Kidney epithelial cell (primary cell): Measurements from ENCODE around the gene FBXL22. TPM values are rescaled to one million over a fixed set of nuclear protein-coding genes. Genes with fewer than 3 reads are reported as not detected.

ENCODE experiments used
- DNase-seq: peaks from one replicate; pipeline ENCODE4 v3.0.0-alpha.2; 2010; ENCODE audit warnings: low read depth
- H3K27me3 ChIP-seq: 2 replicates; pipeline ENCODE4 v1.6.0; 2011; ENCODE audit warnings: low read length; ENCODE audit not compliant: control insufficient read depth, insufficient read depth
- H3K36me3 ChIP-seq: 2 replicates; pipeline ENCODE4 v1.5.1; 2011; ENCODE audit warnings: low read length; ENCODE audit not compliant: control insufficient read depth, insufficient read depth
- H3K4me3 ChIP-seq: 2 replicates; pipeline ENCODE4 v1.5.1; 2011; ENCODE audit warnings: low read depth, mild to moderate bottlenecking, control low read depth, low read length
- total RNA-seq: library from RNA; depleted of rRNA; stranded (reverse); fragments of >200 nt; gene quantifications from 2 replicates; pipeline ENCODE4 v1.2.3, GENCODE V29; 2015
- TF ChIP-seq, protein P1 (sequence below): IDR thresholded peaks from 2 replicates; pipeline ENCODE4 v1.5.1; 2011; ENCODE audit warnings: mild to moderate bottlenecking, moderate library complexity, low read length, control low read depth, inconsistent platforms; ENCODE audit not compliant: insufficient read depth, poor library complexity, severe bottlenecking

Gene FBXL22
- total RNA-seq, 1 donor from 2014 or later: 0.21 TPM

DNA sequence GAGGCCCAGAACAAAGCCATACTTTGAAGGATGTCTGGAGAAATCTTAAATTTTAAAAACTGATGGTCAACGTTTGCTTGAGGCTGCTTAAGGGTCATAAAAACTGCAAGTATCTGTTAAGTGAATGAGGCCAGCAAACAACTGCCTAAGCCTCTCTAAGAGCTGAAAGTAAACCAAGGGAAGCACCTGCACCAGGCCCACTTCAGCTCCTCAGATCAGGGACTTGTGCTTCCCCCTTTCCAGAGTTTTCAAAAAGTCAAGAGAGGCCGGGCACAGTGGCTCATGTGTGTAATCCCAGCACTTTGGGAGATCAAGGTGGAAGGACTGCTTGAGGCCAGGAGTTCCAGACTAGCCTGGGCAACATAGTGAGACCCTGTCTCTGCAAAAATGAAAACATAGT lies 9.1 kb downstream of the FBXL22 start:
- H3K4me3 ChIP-seq: no peak overlapping the region

GRCh38 chr15:63608989-63609388 lies 11.8 kb downstream of the FBXL22 start:
- Histone ChIP-seq H3K27me3 (no peaks in the 10 kb centered on the region), H3K4me3 (no peak overlapping the region), H3K36me3 (no peaks in the 10 kb centered on the region)
- no peak for DNase-seq
- TF ChIP-seq, protein P1, sequence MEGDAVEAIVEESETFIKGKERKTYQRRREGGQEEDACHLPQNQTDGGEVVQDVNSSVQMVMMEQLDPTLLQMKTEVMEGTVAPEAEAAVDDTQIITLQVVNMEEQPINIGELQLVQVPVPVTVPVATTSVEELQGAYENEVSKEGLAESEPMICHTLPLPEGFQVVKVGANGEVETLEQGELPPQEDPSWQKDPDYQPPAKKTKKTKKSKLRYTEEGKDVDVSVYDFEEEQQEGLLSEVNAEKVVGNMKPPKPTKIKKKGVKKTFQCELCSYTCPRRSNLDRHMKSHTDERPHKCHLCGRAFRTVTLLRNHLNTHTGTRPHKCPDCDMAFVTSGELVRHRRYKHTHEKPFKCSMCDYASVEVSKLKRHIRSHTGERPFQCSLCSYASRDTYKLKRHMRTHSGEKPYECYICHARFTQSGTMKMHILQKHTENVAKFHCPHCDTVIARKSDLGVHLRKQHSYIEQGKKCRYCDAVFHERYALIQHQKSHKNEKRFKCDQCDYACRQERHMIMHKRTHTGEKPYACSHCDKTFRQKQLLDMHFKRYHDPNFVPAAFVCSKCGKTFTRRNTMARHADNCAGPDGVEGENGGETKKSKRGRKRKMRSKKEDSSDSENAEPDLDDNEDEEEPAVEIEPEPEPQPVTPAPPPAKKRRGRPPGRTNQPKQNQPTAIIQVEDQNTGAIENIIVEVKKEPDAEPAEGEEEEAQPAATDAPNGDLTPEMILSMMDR: no peak

More for the DNA sequence above, 9.1 kb downstream of the FBXL22 start:
- DNase-seq: no peak
- TF ChIP-seq, protein P1: no peak
- Histone ChIP-seq H3K27me3 (no peaks in the 10 kb centered on the region), H3K36me3 (no peaks in the 10 kb centered on the region)

GRCh38 chr15:63609448-63609847 lies 12.3 kb downstream of the FBXL22 start:
- DNase-seq: no peak
- TF ChIP-seq, protein P1: no peak
- Histone ChIP-seq H3K4me3 (no peak overlapping the region), H3K27me3 (no peaks in the 10 kb centered on the region), H3K36me3 (no peaks in the 10 kb centered on the region)

GRCh38 chr15:63610209-63610841 lies 13.1 kb downstream of the FBXL22 start:
- Histone ChIP-seq H3K27me3 (no peaks in the 10 kb centered on the region), H3K4me3 (no peak overlapping the region), H3K36me3 (peaks cover 3% of the 10 kb centered on the region)
- TF ChIP-seq, protein P1: peak; percentile 78
- DNase-seq: peak; percentile 64

DNA sequence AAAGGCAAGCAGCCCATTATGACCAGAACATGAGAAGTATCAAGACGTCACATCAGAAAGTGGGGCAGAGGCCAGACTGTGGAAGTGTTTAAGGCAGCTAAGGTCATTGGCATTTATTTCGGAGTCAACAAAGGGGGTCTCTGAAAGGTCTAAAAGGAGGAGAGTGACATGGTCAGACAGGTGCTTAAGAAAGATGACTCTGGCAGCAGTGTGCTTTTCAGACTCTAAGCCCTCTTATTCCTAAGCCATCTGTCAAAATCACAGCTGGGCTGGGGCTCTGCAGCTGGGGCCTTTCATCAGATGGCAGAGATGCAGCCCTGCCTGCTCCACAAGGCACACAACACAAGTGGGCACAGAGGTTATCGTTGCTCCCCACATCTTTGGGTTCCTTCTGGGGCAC lies 14.0 kb downstream of the FBXL22 start:
- no peak for DNase-seq
- TF ChIP-seq, protein P1: no peak

DNA sequence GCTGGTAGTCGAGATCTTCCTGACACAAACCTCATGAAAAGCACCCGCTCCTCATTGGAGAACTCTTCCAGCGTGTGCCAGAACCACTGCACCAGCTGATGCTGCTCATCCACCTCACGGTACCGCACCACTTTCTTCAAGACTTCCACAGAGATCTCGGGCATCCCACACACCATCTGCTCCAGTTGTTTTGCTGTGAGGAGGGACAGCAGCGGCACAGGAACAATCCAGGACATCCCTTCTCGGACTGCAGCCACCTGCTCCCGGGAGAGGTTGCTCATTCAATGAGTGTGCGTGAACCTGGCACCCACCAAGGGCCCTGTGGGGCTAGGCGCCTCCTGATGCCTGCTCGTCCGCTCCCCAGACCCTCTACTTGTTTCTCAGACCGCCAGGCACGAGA lies 15.1 kb downstream of the FBXL22 start:
- TF ChIP-seq, protein P1: no peak

More for the DNA sequence above, 14.0 kb downstream of the FBXL22 start:
- no peak overlapping the region for H3K4me3 ChIP-seq
- H3K36me3 ChIP-seq: peaks cover 3% of the 10 kb centered on the region
- no peaks in the 10 kb centered on the region for H3K27me3 ChIP-seq

More for the DNA sequence above, 15.1 kb downstream of the FBXL22 start:
- no peak for DNase-seq
- Histone ChIP-seq H3K36me3 (peaks cover 3% of the 10 kb centered on the region), H3K4me3 (no peak overlapping the region), H3K27me3 (no peaks in the 10 kb centered on the region)
